ENCODE results near the gene LANCL1. TPM values are rescaled to one million over a fixed set of nuclear protein-coding genes. Genes with fewer than 3 reads are reported as not detected.
"Not testable (repeated sequence)": the region's sequence is repeated elsewhere in the genome, so short reads cannot be mapped to it uniquely, and the experiment has no call there.

Gene LANCL1
- total RNA-seq, 1 donor from 2014 or later, result 29.2 TPM

DNA sequence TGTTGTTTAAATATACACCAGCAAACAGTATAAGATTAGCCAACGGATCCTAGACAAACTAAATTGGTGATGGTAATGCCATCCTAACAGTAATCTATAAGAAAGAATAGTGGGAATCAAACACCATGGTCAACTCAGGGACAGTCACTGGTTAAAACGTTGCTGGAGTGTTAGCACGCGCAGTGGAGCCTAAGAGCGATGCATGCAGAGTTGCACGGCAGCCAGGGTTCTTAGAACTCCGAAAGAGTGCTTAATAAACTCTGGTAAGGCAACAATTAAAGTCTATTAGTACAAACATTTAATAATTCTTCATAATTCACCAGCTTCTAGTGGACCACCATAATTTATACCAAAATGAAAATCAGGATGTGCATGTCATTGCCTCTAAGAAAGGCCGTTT, 22.2 kb downstream of the LANCL1 start:
- TF ChIP-seq, protein P1, sequence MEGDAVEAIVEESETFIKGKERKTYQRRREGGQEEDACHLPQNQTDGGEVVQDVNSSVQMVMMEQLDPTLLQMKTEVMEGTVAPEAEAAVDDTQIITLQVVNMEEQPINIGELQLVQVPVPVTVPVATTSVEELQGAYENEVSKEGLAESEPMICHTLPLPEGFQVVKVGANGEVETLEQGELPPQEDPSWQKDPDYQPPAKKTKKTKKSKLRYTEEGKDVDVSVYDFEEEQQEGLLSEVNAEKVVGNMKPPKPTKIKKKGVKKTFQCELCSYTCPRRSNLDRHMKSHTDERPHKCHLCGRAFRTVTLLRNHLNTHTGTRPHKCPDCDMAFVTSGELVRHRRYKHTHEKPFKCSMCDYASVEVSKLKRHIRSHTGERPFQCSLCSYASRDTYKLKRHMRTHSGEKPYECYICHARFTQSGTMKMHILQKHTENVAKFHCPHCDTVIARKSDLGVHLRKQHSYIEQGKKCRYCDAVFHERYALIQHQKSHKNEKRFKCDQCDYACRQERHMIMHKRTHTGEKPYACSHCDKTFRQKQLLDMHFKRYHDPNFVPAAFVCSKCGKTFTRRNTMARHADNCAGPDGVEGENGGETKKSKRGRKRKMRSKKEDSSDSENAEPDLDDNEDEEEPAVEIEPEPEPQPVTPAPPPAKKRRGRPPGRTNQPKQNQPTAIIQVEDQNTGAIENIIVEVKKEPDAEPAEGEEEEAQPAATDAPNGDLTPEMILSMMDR (IDR thresholded peaks at IDR 0.05), result no peak
- TF ChIP-seq POLR2AphosphoS5 (IDR thresholded peaks at IDR 0.05; ENCODE audit: insufficient read depth in 1 of 2, low read depth in 1 of 2), result no peak
- no peak for TF ChIP-seq POLR2A (IDR thresholded peaks at IDR 0.05)
- intact Hi-C loops (cut with DNase I), result no loop called here
- H3K36me3 ChIP-seq, result peaks cover 0 to 23% of the 10 kb centered on the region in 2 donors

GRCh38 chr2:210452194-210452593, 24.4 kb downstream of the LANCL1 start:
- H3K27me3 ChIP-seq, result no peaks in the 10 kb centered on the region
- H3K9me3 ChIP-seq, result no peaks in the 10 kb centered on the region
- H3K4me3 ChIP-seq, result no peak overlapping the region
- peaks cover 0 to 16% of the 10 kb centered on the region in 2 donors for H3K36me3 ChIP-seq
- intact Hi-C loops (cut with DNase I), result no loop called here
- H3K27ac ChIP-seq, result no peak overlapping the region
- H3K4me1 ChIP-seq, result no peaks in the 10 kb centered on the region
- DNase-seq (ENCODE audit: extremely low spot score in 2 of 2), result no peak
- TF ChIP-seq POLR2AphosphoS5 (IDR thresholded peaks at IDR 0.05; ENCODE audit: insufficient read depth in 1 of 2, low read depth in 1 of 2) (no peak), POLR2A (IDR thresholded peaks at IDR 0.05) (no peak)
- TF ChIP-seq, protein P1 (IDR thresholded peaks at IDR 0.05), result no peak

More for the DNA sequence above, 22.2 kb downstream of the LANCL1 start:
- H3K4me1 ChIP-seq, result no peaks in the 10 kb centered on the region
- no peaks in the 10 kb centered on the region for H3K9me3 ChIP-seq
- DNase-seq (ENCODE audit: extremely low spot score in 2 of 2), result no peak
- no peaks in the 10 kb centered on the region for H3K27me3 ChIP-seq
- no peak overlapping the region for H3K4me3 ChIP-seq
- no peak overlapping the region for H3K27ac ChIP-seq

DNA sequence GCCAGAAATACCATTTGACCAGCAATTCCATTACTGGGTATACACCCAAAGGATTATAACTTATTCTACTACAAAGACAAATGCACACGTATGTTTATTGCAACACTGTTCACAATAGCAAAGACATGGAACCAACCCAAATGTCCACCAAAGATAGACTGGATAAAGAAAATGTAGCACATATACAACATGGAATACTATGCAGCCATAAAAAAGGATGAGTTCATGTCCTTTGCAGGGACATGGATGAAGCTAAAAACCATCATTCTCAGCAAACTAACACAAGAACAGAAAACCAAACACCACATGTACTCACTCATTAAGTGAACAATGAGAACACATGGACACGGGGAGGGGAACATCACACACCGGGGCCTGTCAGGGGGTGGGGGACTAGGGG, 25.6 kb downstream of the LANCL1 start:
- intact Hi-C loops (cut with DNase I); H3K4me1 ChIP-seq; H3K27me3 ChIP-seq; H3K4me3 ChIP-seq; H3K27ac ChIP-seq; DNase-seq (ENCODE audit: extremely low spot score in 2 of 2); H3K9me3 ChIP-seq: not testable (repeated sequence)
- peaks cover 0 to 16% of the 10 kb centered on the region in 2 donors for H3K36me3 ChIP-seq

- Histone ChIP-seq H3K4me1 (no peaks in the 10 kb centered on the region), H3K27me3 (no peaks in the 10 kb centered on the region), H3K27ac (no peak overlapping the region), H3K9me3 (no peaks in the 10 kb centered on the region), H3K4me3 (no peak overlapping the region), H3K36me3 (no peaks in the 10 kb centered on the region)
- intact Hi-C loops (cut with DNase I), result no loop called here
- no peak for DNase-seq (ENCODE audit: extremely low spot score in 2 of 2)
- TF ChIP-seq POLR2A (IDR thresholded peaks at IDR 0.05) (no peak), POLR2AphosphoS5 (IDR thresholded peaks at IDR 0.05; ENCODE audit: insufficient read depth in 1 of 2, low read depth in 1 of 2) (no peak)
- TF ChIP-seq, protein P1 (IDR thresholded peaks at IDR 0.05), result no peak
Observed at GRCh38 chr2:210445732-210446131, 30.8 kb downstream of the LANCL1 start.

DNA sequence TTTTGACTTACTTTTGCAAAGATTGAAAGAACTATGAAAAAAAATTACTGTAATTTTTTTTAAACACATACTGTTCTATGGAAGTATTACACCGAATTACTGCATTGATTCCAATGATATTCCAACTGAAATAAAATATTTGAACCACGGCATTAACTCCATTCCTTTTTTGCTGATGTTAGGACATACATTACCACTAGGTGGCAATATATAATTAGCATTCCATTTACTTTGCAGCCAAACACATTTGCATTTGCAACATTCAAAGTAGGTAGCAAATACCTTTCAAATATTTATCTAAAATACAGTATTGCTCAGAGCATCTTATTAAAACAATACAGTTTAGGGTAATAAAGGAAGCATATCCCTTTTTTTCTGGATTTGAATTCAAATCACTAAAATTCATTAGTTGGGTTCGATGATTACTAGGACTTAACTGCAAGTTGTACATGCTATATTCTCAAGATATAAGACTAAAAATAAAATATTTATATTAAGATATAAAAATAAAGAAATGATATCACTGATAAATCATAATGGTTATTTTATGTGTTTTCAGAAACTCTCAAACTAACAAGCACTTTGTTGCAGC, 31.3 kb downstream of the LANCL1 start:
- Histone ChIP-seq H3K27ac (no peak overlapping the region), H3K4me1 (no peaks in the 10 kb centered on the region), H3K9me3 (no peaks in the 10 kb centered on the region), H3K36me3 (peaks cover 0 to 1% of the 10 kb centered on the region in 2 donors), H3K27me3 (no peaks in the 10 kb centered on the region), H3K4me3 (no peak overlapping the region)
- TF ChIP-seq POLR2A (IDR thresholded peaks at IDR 0.05), result no peak
- TF ChIP-seq, protein P1 (IDR thresholded peaks at IDR 0.05), result peak in 2 of 3 experiments; percentile 49 to 51
- intact Hi-C loops (cut with DNase I), result no loop called here
- no peak for DNase-seq (ENCODE audit: extremely low spot score in 2 of 2)
